ENCODE results near the gene KIAA1549.

- TF ChIP-seq CTCF (IDR thresholded peaks at IDR 0.05) (no peak), POLR2A (IDR thresholded peaks at IDR 0.05) (no peak)
These were observed 41.9 kb upstream of the KIAA1549 start for GRCh38 chr7:139023076-139023475.

All from stomach (tissue), 4 donors.